ENCODE data around the gene NHERF1. TPM values are rescaled to one million over a fixed set of nuclear protein-coding genes. Genes with fewer than 3 reads are reported as not detected.

Gene NHERF1
- total and polyA plus RNA-seq, 2 of the 13 experiments (the other 11 are each of a cell fraction or from before 2014, with no cell fraction given): 169 to 269 TPM

GRCh38 chr17:74750327-74751069 lies 2.1 kb downstream of the NHERF1 start (continued):
- TF ChIP-seq, protein P1, sequence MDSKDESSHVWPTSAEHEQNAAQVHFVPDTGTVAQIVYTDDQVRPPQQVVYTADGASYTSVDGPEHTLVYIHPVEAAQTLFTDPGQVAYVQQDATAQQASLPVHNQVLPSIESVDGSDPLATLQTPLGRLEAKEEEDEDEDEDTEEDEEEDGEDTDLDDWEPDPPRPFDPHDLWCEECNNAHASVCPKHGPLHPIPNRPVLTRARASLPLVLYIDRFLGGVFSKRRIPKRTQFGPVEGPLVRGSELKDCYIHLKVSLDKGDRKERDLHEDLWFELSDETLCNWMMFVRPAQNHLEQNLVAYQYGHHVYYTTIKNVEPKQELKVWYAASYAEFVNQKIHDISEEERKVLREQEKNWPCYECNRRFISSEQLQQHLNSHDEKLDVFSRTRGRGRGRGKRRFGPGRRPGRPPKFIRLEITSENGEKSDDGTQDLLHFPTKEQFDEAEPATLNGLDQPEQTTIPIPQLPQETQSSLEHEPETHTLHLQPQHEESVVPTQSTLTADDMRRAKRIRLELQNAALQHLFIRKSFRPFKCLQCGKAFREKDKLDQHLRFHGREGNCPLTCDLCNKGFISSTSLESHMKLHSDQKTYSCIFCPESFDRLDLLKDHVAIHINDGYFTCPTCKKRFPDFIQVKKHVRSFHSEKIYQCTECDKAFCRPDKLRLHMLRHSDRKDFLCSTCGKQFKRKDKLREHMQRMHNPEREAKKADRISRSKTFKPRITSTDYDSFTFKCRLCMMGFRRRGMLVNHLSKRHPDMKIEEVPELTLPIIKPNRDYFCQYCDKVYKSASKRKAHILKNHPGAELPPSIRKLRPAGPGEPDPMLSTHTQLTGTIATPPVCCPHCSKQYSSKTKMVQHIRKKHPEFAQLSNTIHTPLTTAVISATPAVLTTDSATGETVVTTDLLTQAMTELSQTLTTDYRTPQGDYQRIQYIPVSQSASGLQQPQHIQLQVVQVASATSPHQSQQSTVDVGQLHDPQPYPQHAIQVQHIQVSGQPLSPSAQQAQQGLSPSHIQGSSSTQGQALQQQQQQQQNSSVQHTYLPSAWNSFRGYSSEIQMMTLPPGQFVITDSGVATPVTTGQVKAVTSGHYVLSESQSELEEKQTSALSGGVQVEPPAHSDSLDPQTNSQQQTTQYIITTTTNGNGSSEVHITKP (CRISPR knock-in tag; IDR thresholded peaks at IDR 0.05; ENCODE audit: low read depth): no peak; the same call in 1 of the 2 replicates
- TF ChIP-seq ARID5B (CRISPR knock-in tag; IDR thresholded peaks at IDR 0.05): peak; percentile 90
- TF ChIP-seq ZNF660 (CRISPR knock-in tag; IDR thresholded peaks at IDR 0.05; ENCODE audit: borderline replicate concordance, low read depth): no peak
- TF ChIP-seq, protein P2, sequence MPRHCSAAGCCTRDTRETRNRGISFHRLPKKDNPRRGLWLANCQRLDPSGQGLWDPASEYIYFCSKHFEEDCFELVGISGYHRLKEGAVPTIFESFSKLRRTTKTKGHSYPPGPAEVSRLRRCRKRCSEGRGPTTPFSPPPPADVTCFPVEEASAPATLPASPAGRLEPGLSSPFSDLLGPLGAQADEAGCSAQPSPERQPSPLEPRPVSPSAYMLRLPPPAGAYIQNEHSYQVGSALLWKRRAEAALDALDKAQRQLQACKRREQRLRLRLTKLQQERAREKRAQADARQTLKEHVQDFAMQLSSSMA (CRISPR knock-in tag; IDR thresholded peaks at IDR 0.05): no peak
- no peak for TF ChIP-seq ZEB1 (IDR thresholded peaks at IDR 0.05; ENCODE audit: insufficient replicate concordance, low read depth)
- peak; percentile 50; the same call in 1 of the 2 replicates for TF ChIP-seq ZNF292 (CRISPR knock-in tag; IDR thresholded peaks at IDR 0.05; ENCODE audit: borderline replicate concordance, low read depth)
- peak; percentile 38; the same call in 1 of the 2 replicates for TF ChIP-seq ARID2 (CRISPR knock-in tag; IDR thresholded peaks at IDR 0.05; ENCODE audit: borderline replicate concordance)
- TF ChIP-seq ZNF777 (CRISPR knock-in tag; IDR thresholded peaks at IDR 0.05): peak; percentile 69; the same call in 1 of the 2 replicates
- TF ChIP-seq KDM5A (IDR thresholded peaks at IDR 0.05; ENCODE audit: borderline replicate concordance, low read length): no peak; the same call in 1 of the 2 replicates
- TF ChIP-seq BATF2 (CRISPR knock-in tag; IDR thresholded peaks at IDR 0.05): no peak
- no peak; the same call in 1 of the 2 replicates for TF ChIP-seq SP2 (CRISPR knock-in tag; IDR thresholded peaks at IDR 0.05)
- peak; percentile 71 for TF ChIP-seq ZNF12 (CRISPR knock-in tag; IDR thresholded peaks at IDR 0.05)
- TF ChIP-seq CCAR2 (optimal IDR thresholded peaks at IDR 0.05; ENCODE audit: low read depth, low read length): peak; percentile 19
- peak; percentile 53; the same call in 1 of the 2 replicates for TF ChIP-seq ZNF782 (CRISPR knock-in tag; IDR thresholded peaks at IDR 0.05; ENCODE audit: borderline replicate concordance)
- TF ChIP-seq, protein P3, sequence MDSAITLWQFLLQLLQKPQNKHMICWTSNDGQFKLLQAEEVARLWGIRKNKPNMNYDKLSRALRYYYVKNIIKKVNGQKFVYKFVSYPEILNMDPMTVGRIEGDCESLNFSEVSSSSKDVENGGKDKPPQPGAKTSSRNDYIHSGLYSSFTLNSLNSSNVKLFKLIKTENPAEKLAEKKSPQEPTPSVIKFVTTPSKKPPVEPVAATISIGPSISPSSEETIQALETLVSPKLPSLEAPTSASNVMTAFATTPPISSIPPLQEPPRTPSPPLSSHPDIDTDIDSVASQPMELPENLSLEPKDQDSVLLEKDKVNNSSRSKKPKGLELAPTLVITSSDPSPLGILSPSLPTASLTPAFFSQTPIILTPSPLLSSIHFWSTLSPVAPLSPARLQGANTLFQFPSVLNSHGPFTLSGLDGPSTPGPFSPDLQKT (CRISPR knock-in tag; IDR thresholded peaks at IDR 0.05; ENCODE audit: borderline replicate concordance): peak; percentile 50; the same call in 1 of the 2 replicates
- peak; percentile 82 for TF ChIP-seq SPEN (CRISPR knock-in tag; IDR thresholded peaks at IDR 0.05; ENCODE audit: low read depth)
- TF ChIP-seq ZNF629 (CRISPR knock-in tag; conservative IDR thresholded peaks at IDR 0.05): 0 out of 2 replicates have a peak, but pooled peaks have one; percentile 37
- TF ChIP-seq ZNF317 (CRISPR knock-in tag; IDR thresholded peaks at IDR 0.05): peak; percentile 81
